Hippocampal formation (tissue), 2 donors: ENCODE data around the gene SLC25A33.
"Not testable (repeated sequence)": the region's sequence is repeated elsewhere in the genome, so short reads cannot be mapped to it uniquely, and the experiment has no call there.

Source experiments
- DNase-seq, 2 donors: peaks; one replicate each; lab custom pipeline; 2025; lab: John Stamatoyannopoulos, UW

The SLC25A33 gene

GRCh38 chr1:9539165-9539828 lies at the start of gene SLC25A33:
Gene SLC25A33 (plus strand): TSS chr1:9539465. CDS start chr1:9539692, 227 bp downstream.
- DNase-seq = peak; percentile 94 to 98

- peak; percentile 50 to 87 for DNase-seq
These were observed 48.5 kb upstream of the SLC25A33 start for GRCh38 chr1:9490605-9491339.

GRCh38 chr1:9493326-9493725 lies 45.9 kb upstream of the SLC25A33 start:
- no peak for DNase-seq

GRCh38 chr1:9494936-9495758 lies 44.1 kb upstream of the SLC25A33 start:
- DNase-seq = peak in 1 of 2 donors; percentile 17

- no peak for DNase-seq
These were observed 43.4 kb upstream of the SLC25A33 start for GRCh38 chr1:9495854-9496374.

- no peak for DNase-seq
These were observed 38.2 kb upstream of the SLC25A33 start for GRCh38 chr1:9500756-9501754.

- DNase-seq = peak in 1 of 2 donors; percentile 6
These were observed 36.1 kb upstream of the SLC25A33 start for GRCh38 chr1:9503001-9503675.

- no peak for DNase-seq
These were observed 34.1 kb upstream of the SLC25A33 start for GRCh38 chr1:9505143-9505542.

GRCh38 chr1:9506901-9507300 lies 32.4 kb upstream of the SLC25A33 start:
- no peak for DNase-seq

GRCh38 chr1:9510130-9510529 lies 29.1 kb upstream of the SLC25A33 start:
- DNase-seq = no peak

- not testable (repeated sequence) for DNase-seq
These were observed 23.7 kb upstream of the SLC25A33 start for GRCh38 chr1:9515550-9515949.

GRCh38 chr1:9518454-9518998 lies 20.7 kb upstream of the SLC25A33 start:
- DNase-seq = no peak

- DNase-seq = no peak
These were observed 18.9 kb upstream of the SLC25A33 start for GRCh38 chr1:9520411-9520810.

GRCh38 chr1:9529190-9529589 lies 10.1 kb upstream of the SLC25A33 start:
- DNase-seq = no peak

- DNase-seq = no peak
These were observed 8.9 kb upstream of the SLC25A33 start for GRCh38 chr1:9530320-9530719.

- DNase-seq = no peak
These were observed 4.3 kb upstream of the SLC25A33 start for GRCh38 chr1:9534953-9535352.

GRCh38 chr1:9536301-9536700 lies 3.0 kb upstream of the SLC25A33 start:
- no peak for DNase-seq

- DNase-seq = no peak
These were observed 1.2 kb upstream of the SLC25A33 start for GRCh38 chr1:9537863-9538668.

GRCh38 chr1:9538669-9539164 lies 548 bp upstream of the SLC25A33 start:
- no peak for DNase-seq
